Right lobe of liver (tissue), 6 donors: ENCODE measurements around the gene ERBB4. TPM values are rescaled to one million over a fixed set of nuclear protein-coding genes. Genes with fewer than 3 reads are reported as not detected.

Experiments
- ATAC-seq, 4 donors: fragments of 200-7000 bp; cut with Tn5 transposase; one replicate each; pipeline ENCODE4 v1.9.1; 2020; ENCODE audit warnings: mild to moderate bottlenecking in 4 of 4, moderate library complexity in 4 of 4
- DNase-seq, 3 donors: peaks; one replicate each; pipeline ENCODE4 v3.0.0-alpha.2; 2020
- H3K27ac ChIP-seq, 3 donors: fragments of 200-600 bp; one replicate each; pipeline ENCODE4 v1.8.0; 2022
- H3K27me3 ChIP-seq, 2 donors: fragments of 200-600 bp; one replicate each; pipeline ENCODE4 v1.8.0; 2022
- H3K36me3 ChIP-seq, 4 donors: fragments of 200-600 bp; sonication (generic) in 1 of 4; one replicate each; pipeline versions ENCODE4 v1.5.1 to v1.8.0; 2017 to 2022; ENCODE audit warnings: control low read depth in 1 of 4
- H3K4me1 ChIP-seq, 4 donors: fragments of 200-600 bp; sonication (generic) in 1 of 4; one replicate each; pipeline versions ENCODE4 v1.5.1 to v1.8.0; 2017 to 2022; ENCODE audit warnings: control low read depth in 1 of 4
- H3K4me3 ChIP-seq, 3 donors: fragments of 200-600 bp; one replicate each; pipeline ENCODE4 v1.8.0; 2022
- H3K9me3 ChIP-seq, 4 donors: fragments of 200-600 bp; sonication (generic) in 1 of 4; one replicate each; pipeline versions ENCODE4 v1.5.1 to v1.8.0; 2017 to 2022; ENCODE audit warnings: control low read depth in 1 of 4
- POLR2A ChIP-seq: fragments of 450-650 bp; IDR thresholded peaks from one replicate; pipeline ENCODE4 v1.6.1; 2017; ENCODE audit warnings: antibody characterized with exemption, mild to moderate bottlenecking
- WGBS: methylation state at CpG from one replicate; pipeline ENCODE4 v1.1.6; 2018; ENCODE audit warnings: low coverage, low lambda C conversion rate; ENCODE audit not compliant: insufficient coverage; ENCODE audit errors: missing lambda C conversion rate; 5-methylcytosine and 5-hydroxymethylcytosine counted together
- intact Hi-C, 2 donors: fragments of 100-400 bp; cut with DNase I; formaldehyde crosslinking; loops; one replicate each; pipeline versions ENCODE4 v1.11.2 to v1.14.1; 2022
- total RNA-seq, 6 experiments: library from RNA; depleted of rRNA in 2 of 6; stranded (reverse); fragments of >200 nt in 2 of 6; fragmentation: NEBNext Ultra II Directional in 3 of 6; extraction: Animal tissue kit (Norgen Biotek cat#: 25700) in 3 of 6; gene quantifications; one replicate each; pipeline versions ENCODE4 v1.1.0 to v1.2.4, GENCODE V29; 2016 to 2023
- TF ChIP-seq, protein P1 (sequence below), 4 donors: fragments of 200-600 bp in 3 of 4; fragments of 450-650 bp in 1 of 4; IDR thresholded peaks; one replicate each; pipeline versions ENCODE4 v1.5.1 to v1.8.0; 2016 to 2022; ENCODE audit warnings: antibody characterized with exemption in 4 of 4, mild to moderate bottlenecking in 2 of 4
- donor health status: DM: no; HTN: yes; CAD: no.
- donor health status: DM: no; HTN: no; CAD: no.
- donor health status: DM: no; HTN: no; CAD: no.
- donor health status: DM: no; HTN: yes; CAD: no.
- donor health status: DM: no; HTN: yes; CAD: no.

The ERBB4 gene
- total RNA-seq, 6 experiments from 2014 or later, result 0.02 to 0.59 (median 0.08) TPM; not detected in 2

DNA sequence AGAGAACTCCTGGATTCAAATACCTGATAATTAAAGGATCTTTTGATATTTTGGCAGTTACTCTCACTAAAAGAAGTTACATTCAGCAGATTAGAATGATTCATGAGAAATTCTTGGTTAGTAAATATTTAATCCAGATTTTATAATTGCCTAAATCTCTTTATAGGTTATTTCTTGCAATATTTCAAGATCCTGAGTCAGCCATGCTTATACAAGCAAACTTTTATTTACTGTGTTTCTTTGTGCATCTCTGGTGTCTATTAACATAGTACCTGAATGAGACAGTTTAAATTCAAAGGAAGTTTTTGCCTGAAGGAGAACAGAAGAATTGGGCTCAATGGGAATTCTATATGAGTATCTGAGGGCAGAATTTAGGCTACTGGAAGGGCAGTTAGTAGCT is 249.3 kb downstream of the ERBB4 start:
- DNase-seq, result no peak
- Histone ChIP-seq H3K36me3 (no peaks in the 10 kb centered on the region), H3K9me3 (no peaks in the 10 kb centered on the region), H3K4me3 (no peak overlapping the region), H3K4me1 (no peaks in the 10 kb centered on the region), H3K27ac (no peak overlapping the region), H3K27me3 (no peaks in the 10 kb centered on the region)
- intact Hi-C loops, result no loop called here
- TF ChIP-seq, protein P1, sequence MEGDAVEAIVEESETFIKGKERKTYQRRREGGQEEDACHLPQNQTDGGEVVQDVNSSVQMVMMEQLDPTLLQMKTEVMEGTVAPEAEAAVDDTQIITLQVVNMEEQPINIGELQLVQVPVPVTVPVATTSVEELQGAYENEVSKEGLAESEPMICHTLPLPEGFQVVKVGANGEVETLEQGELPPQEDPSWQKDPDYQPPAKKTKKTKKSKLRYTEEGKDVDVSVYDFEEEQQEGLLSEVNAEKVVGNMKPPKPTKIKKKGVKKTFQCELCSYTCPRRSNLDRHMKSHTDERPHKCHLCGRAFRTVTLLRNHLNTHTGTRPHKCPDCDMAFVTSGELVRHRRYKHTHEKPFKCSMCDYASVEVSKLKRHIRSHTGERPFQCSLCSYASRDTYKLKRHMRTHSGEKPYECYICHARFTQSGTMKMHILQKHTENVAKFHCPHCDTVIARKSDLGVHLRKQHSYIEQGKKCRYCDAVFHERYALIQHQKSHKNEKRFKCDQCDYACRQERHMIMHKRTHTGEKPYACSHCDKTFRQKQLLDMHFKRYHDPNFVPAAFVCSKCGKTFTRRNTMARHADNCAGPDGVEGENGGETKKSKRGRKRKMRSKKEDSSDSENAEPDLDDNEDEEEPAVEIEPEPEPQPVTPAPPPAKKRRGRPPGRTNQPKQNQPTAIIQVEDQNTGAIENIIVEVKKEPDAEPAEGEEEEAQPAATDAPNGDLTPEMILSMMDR (IDR thresholded peaks at IDR 0.05), result no peak
- ATAC-seq, result no peak

DNA sequence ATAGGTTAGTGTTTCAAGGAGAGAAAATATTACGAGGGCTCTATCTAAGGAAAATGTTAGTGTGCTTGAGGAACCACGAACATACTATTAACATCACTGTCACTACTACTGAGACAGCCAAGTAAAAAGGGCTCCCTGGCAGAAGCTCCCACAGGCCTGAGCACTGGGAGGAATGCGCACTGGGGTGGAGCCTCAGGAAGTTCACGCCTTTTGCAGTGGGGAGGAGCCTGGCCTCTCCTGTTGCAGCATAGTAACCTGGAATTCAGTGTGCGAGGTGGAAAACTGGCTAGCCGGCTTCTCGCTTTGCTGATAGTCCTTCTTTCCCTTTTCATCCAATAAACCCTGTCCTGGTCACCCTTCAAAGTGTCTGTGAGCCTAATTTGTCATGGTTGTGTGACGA is 250.3 kb downstream of the ERBB4 start:
- no peaks in the 10 kb centered on the region for H3K36me3 ChIP-seq
- H3K27me3 ChIP-seq, result no peaks in the 10 kb centered on the region
- H3K4me1 ChIP-seq, result no peaks in the 10 kb centered on the region
- intact Hi-C loops, result no loop called here
- no peaks in the 10 kb centered on the region for H3K9me3 ChIP-seq
- H3K4me3 ChIP-seq, result no peak overlapping the region
- ATAC-seq (no peak), DNase-seq (no peak)
- 53% methylated on average over 3 of the region's 8 CpGs for WGBS
- no peak overlapping the region for H3K27ac ChIP-seq
- TF ChIP-seq POLR2A, result no peak
- TF ChIP-seq, protein P1 (IDR thresholded peaks at IDR 0.05), result no peak

DNA sequence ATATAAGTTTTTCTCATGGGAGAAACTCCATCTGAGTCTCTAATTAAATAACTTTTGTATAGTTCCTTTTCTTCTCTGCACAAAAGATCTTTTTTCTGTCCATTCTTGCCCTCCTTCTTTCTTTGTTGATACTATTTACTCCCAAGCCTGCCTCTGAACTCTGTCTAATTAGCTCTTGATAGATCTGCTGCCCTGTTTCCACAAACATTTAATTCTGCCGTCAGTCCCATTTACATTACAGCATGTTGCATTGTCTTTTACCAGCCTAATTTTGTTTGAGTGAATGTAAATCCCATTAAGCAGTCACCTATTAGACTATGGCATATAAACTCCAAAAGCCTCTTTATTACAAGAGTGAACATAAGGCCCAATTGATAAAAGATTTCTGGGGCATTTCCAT is 254.4 kb downstream of the ERBB4 start:
- H3K9me3 ChIP-seq, result no peaks in the 10 kb centered on the region
- intact Hi-C loops, result no loop called here
- DNase-seq, result no peak
- no peaks in the 10 kb centered on the region for H3K36me3 ChIP-seq
- no peak for TF ChIP-seq POLR2A
- TF ChIP-seq, protein P1 (IDR thresholded peaks at IDR 0.05), result no peak
- ATAC-seq, result no peak
- no peak overlapping the region for H3K27ac ChIP-seq
- H3K27me3 ChIP-seq, result no peaks in the 10 kb centered on the region
- H3K4me1 ChIP-seq, result no peaks in the 10 kb centered on the region
- 30% methylated on average over 1 of the region's 1 CpG for WGBS
- H3K4me3 ChIP-seq, result no peak overlapping the region

DNA sequence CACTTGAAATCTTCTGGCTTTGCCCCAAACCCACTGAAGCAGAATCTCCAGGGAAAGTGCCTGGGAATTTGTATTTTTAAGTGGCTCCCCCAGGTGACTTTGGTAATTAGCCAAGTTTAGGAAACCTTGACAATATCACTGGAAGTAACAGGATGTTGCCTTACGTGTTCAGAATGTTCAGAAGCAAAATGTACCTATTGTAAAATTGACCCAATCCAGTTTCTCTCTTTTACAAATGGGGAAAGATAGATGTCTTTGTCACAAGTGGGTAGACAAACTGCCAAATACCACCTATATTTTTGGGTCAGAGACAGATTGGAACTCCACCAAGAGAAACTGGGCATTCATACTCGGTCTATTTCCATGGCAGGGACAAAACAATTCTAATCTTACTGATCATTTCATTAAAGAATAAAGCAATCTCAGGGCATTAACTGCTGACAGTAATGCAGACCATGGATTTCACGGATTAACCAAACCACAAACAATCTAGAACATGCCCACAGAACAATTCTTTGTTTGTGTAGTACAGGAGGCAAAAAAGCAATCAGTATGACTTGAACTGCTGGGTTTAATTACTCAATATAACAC is 255.8 kb downstream of the ERBB4 start:
- intact Hi-C loops, result no loop called here
- H3K36me3 ChIP-seq, result no peaks in the 10 kb centered on the region
- H3K9me3 ChIP-seq, result no peaks in the 10 kb centered on the region
- H3K4me1 ChIP-seq, result no peaks in the 10 kb centered on the region
- ATAC-seq, result no peak
- DNase-seq, result no peak
- no peak overlapping the region for H3K4me3 ChIP-seq
- no peaks in the 10 kb centered on the region for H3K27me3 ChIP-seq
- 22% methylated on average over 3 of the region's 3 CpGs for WGBS
- TF ChIP-seq, protein P1 (IDR thresholded peaks at IDR 0.05), result no peak
- no peak for TF ChIP-seq POLR2A
- no peak overlapping the region for H3K27ac ChIP-seq

DNA sequence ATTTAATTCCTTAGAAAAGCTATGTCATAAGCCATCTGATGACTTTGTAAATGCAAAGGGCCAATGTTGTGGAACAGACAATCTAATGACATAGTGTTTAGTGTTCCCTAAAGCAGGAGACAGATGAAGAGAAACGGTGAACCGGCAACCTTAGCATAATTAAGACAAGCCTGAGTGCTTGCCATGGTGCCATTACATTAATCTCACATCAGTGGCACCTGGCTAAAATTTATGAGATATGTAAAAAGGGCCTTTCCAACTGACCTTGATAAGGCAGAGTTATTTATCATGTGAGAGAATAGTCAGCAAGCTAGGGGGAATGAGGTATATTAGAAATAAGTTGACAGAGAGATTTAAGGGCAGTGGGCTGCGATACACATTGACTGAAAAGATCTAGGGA is 261.8 kb downstream of the ERBB4 start:
- TF ChIP-seq, protein P1 (IDR thresholded peaks at IDR 0.05), result no peak
- no peak for TF ChIP-seq POLR2A
- WGBS, result 46% methylated on average over 3 of the region's 3 CpGs
- Histone ChIP-seq H3K4me1 (no peaks in the 10 kb centered on the region), H3K9me3 (no peaks in the 10 kb centered on the region), H3K4me3 (no peak overlapping the region), H3K27me3 (no peaks in the 10 kb centered on the region), H3K27ac (no peak overlapping the region), H3K36me3 (no peaks in the 10 kb centered on the region)
- DNase-seq (no peak), ATAC-seq (no peak)
- intact Hi-C loops, result no loop called here
